ENCODE measurements around the gene MED17. TPM values are rescaled to one million over a fixed set of nuclear protein-coding genes. Genes with fewer than 3 reads are reported as not detected.

Gene MED17
- total and polyA plus RNA-seq, 10 of the 15 experiments (the other 5 are each of a cell fraction or from before 2014, with no cell fraction given) = 7.3 to 38.7 (median 28.3) TPM

DNA sequence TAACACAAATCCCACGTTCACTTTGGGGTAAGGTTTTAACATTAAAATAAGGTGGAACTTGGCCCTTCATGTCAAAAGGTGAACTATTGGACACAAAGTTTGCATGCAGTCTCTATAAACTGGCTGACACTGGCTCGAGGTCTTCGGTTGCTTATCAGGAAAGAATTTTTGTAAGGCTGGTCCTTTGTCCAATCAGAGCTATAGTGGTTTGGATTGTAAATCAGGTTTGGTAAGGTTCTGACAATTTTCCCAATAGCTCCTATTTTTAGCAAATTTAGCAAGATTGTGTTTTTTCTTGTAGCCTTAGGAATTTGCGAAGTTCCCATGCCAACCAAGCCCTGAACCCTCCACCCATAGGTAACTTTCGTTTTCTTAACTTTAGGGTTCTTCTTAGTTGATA lies 17.6 kb upstream of the MED17 start:
- no TSS peak for BruUV-seq (replicated peaks)
- no peak for DNase-seq (ENCODE audit: low read depth, low spot score)
- SMC1A ChIA-PET (ENCODE audit: uncharacterized antibody, unreplicated experiment) = no interaction called here
- CTCF ChIA-PET = interaction anchor here (1.4 kb wide), 1 partner anchor 10 kb away, joined by 3 read pairs; no protein-coding TSS in a partner anchor
- Histone ChIP-seq H3K36me3 (ENCODE audit: control insufficient read depth in 2 of 2, insufficient read depth in 2 of 2, low read length in 1 of 2) (peaks cover 0 to 3% of the 10 kb centered on the region in 2 experiments; a peak in 1 of 4 replicates), H3K27me3 (replicated peaks in 1 of 2; ENCODE audit: control insufficient read depth in 2 of 2, insufficient read depth in 2 of 2, low read length in 1 of 2) (no peaks in the 10 kb centered on the region), H3K4me1 (ENCODE audit: control insufficient read depth, insufficient read depth, low read length) (no peaks in the 10 kb centered on the region), H3K9me3 (replicated peaks; ENCODE audit: control insufficient read depth, insufficient read depth, low read length) (peaks cover 4% of the 10 kb centered on the region; the same call in 2 of the 3 replicates), H3K4me2 (ENCODE audit: control insufficient read depth, insufficient read depth) (no peak overlapping the region), H3K79me2 (ENCODE audit: control insufficient read depth, insufficient read depth, low read length) (no peaks in the 10 kb centered on the region), H3K27ac (ENCODE audit: control insufficient read depth, insufficient read depth) (no peak overlapping the region), H4K20me1 (ENCODE audit: control insufficient read depth, insufficient read depth) (no peaks in the 10 kb centered on the region), H2AFZ (ENCODE audit: control insufficient read depth, low read depth, low read length) (no peak overlapping the region), H3K9ac (ENCODE audit: control insufficient read depth, insufficient read depth, low read length) (no peak overlapping the region), H3K4me3 (no peak overlapping the region)
- FAIRE-seq = no peak
- in situ Hi-C loops (cut with MboI) = no loop called here
- WGBS (ENCODE audit: insufficient coverage, insufficient replicate concordance, low lambda C conversion rate, missing lambda C conversion rate) = 83% methylated on average over 5 of the region's 5 CpGs
- no peak for ATAC-seq
- POLR2A ChIA-PET = no interaction called here
- RAD21 ChIA-PET (ENCODE audit: unreplicated experiment) = no interaction called here
- intact Hi-C loops (cut with micrococcal nuclease; ENCODE audit: unreplicated experiment) = no loop called here
- TF ChIP-seq BACH1 (IDR thresholded peaks at IDR 0.05; ENCODE audit: borderline replicate concordance) (no peak), HCFC1 (IDR thresholded peaks at IDR 0.05; ENCODE audit: low read length) (no peak), ETV6 (conservative IDR thresholded peaks at IDR 0.05 in 1 of 2, IDR thresholded peaks at IDR 0.05 in 1 of 2; ENCODE audit: borderline replicate concordance in 1 of 2, low read depth in 1 of 2) (no peak), CHD2 (IDR thresholded peaks at IDR 0.05; ENCODE audit: borderline replicate concordance, low read depth, low read length) (no peak), NRF1 (conservative IDR thresholded peaks at IDR 0.05; ENCODE audit: low read depth, low read length) (no peak), RFX5 (IDR thresholded peaks at IDR 0.05; ENCODE audit: low read depth, low read length) (no peak), POU2F2 (IDR thresholded peaks at IDR 0.05; ENCODE audit: borderline replicate concordance, low read depth, low read length) (no peak), RAD51 (IDR thresholded peaks at IDR 0.05) (no peak), CBX3 (IDR thresholded peaks at IDR 0.05; ENCODE audit: borderline replicate concordance, low read depth) (no peak), TCF12 (IDR thresholded peaks at IDR 0.05; ENCODE audit: low read depth, low read length) (no peak), LARP7 (IDR thresholded peaks at IDR 0.05) (no peak), RCOR1 (conservative IDR thresholded peaks at IDR 0.05; ENCODE audit: low read depth, low read length) (no peak), IKZF2 (IDR thresholded peaks at IDR 0.05) (no peak)
- TF ChIP-seq, protein P1, sequence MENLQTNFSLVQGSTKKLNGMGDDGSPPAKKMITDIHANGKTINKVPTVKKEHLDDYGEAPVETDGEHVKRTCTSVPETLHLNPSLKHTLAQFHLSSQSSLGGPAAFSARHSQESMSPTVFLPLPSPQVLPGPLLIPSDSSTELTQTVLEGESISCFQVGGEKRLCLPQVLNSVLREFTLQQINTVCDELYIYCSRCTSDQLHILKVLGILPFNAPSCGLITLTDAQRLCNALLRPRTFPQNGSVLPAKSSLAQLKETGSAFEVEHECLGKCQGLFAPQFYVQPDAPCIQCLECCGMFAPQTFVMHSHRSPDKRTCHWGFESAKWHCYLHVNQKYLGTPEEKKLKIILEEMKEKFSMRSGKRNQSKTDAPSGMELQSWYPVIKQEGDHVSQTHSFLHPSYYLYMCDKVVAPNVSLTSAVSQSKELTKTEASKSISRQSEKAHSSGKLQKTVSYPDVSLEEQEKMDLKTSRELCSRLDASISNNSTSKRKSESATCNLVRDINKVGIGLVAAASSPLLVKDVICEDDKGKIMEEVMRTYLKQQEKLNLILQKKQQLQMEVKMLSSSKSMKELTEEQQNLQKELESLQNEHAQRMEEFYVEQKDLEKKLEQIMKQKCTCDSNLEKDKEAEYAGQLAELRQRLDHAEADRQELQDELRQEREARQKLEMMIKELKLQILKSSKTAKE (IDR thresholded peaks at IDR 0.05; ENCODE audit: low read depth, poor library complexity, severe bottlenecking) = no peak
- TF ChIP-seq, protein P2, sequence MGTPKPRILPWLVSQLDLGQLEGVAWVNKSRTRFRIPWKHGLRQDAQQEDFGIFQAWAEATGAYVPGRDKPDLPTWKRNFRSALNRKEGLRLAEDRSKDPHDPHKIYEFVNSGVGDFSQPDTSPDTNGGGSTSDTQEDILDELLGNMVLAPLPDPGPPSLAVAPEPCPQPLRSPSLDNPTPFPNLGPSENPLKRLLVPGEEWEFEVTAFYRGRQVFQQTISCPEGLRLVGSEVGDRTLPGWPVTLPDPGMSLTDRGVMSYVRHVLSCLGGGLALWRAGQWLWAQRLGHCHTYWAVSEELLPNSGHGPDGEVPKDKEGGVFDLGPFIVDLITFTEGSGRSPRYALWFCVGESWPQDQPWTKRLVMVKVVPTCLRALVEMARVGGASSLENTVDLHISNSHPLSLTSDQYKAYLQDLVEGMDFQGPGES (IDR thresholded peaks at IDR 0.05) = no peak
- TF ChIP-seq, protein P3, sequence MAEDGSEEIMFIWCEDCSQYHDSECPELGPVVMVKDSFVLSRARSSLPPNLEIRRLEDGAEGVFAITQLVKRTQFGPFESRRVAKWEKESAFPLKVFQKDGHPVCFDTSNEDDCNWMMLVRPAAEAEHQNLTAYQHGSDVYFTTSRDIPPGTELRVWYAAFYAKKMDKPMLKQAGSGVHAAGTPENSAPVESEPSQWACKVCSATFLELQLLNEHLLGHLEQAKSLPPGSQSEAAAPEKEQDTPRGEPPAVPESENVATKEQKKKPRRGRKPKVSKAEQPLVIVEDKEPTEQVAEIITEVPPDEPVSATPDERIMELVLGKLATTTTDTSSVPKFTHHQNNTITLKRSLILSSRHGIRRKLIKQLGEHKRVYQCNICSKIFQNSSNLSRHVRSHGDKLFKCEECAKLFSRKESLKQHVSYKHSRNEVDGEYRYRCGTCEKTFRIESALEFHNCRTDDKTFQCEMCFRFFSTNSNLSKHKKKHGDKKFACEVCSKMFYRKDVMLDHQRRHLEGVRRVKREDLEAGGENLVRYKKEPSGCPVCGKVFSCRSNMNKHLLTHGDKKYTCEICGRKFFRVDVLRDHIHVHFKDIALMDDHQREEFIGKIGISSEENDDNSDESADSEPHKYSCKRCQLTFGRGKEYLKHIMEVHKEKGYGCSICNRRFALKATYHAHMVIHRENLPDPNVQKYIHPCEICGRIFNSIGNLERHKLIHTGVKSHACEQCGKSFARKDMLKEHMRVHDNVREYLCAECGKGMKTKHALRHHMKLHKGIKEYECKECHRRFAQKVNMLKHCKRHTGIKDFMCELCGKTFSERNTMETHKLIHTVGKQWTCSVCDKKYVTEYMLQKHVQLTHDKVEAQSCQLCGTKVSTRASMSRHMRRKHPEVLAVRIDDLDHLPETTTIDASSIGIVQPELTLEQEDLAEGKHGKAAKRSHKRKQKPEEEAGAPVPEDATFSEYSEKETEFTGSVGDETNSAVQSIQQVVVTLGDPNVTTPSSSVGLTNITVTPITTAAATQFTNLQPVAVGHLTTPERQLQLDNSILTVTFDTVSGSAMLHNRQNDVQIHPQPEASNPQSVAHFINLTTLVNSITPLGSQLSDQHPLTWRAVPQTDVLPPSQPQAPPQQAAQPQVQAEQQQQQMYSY (CRISPR knock-in tag; IDR thresholded peaks at IDR 0.05) = no peak

Measured in GM12878 (cell line).